Measurements from ENCODE around the gene CEP97.
"Not testable (repeated sequence)": the region's sequence is repeated elsewhere in the genome, so short reads cannot be mapped to it uniquely, and the experiment has no call there.

CEP97 gene

GRCh38 chr3:101724329-101725193 is at the start of gene CEP97:
CEP97 (plus strand) TSS chr3:101724614; CDS start chr3:101724677, 63 bp downstream.
- peak; percentile 95 for FAIRE-seq

GRCh38 chr3:101675709-101676215 is 48.7 kb upstream of the CEP97 start:
- no peak for FAIRE-seq

GRCh38 chr3:101676216-101676764 is 48.1 kb upstream of the CEP97 start:
- no peak for FAIRE-seq

- FAIRE-seq = peak; percentile 99
Observed at GRCh38 chr3:101676765-101677435, 47.5 kb upstream of the CEP97 start, which contains the start of gene ZBTB11. ZBTB11 (minus strand) TSS chr3:101677132; CDS start chr3:101676914, 218 bp downstream.

- no peak for FAIRE-seq
Observed at GRCh38 chr3:101677436-101678286, 46.8 kb upstream of the CEP97 start.

- FAIRE-seq = not testable (repeated sequence)
Observed at GRCh38 chr3:101678837-101679236, 45.6 kb upstream of the CEP97 start.

- FAIRE-seq = no peak
Observed at GRCh38 chr3:101680466-101680865, 43.9 kb upstream of the CEP97 start.

GRCh38 chr3:101685050-101685400 is 39.4 kb upstream of the CEP97 start:
- no peak for FAIRE-seq

GRCh38 chr3:101685870-101686307 is 38.5 kb upstream of the CEP97 start:
- FAIRE-seq = no peak

- FAIRE-seq = no peak
Observed at GRCh38 chr3:101687142-101687931, 37.1 kb upstream of the CEP97 start.

- no peak for FAIRE-seq
Observed at GRCh38 chr3:101689286-101689685, 35.1 kb upstream of the CEP97 start.

GRCh38 chr3:101690972-101691371 is 33.4 kb upstream of the CEP97 start:
- no peak for FAIRE-seq

GRCh38 chr3:101691685-101692671 is 32.4 kb upstream of the CEP97 start:
- not testable (repeated sequence) for FAIRE-seq

- FAIRE-seq = not testable (repeated sequence)
Observed at GRCh38 chr3:101693540-101693939, 30.9 kb upstream of the CEP97 start.

GRCh38 chr3:101694836-101695235 is 29.6 kb upstream of the CEP97 start:
- FAIRE-seq = not testable (repeated sequence)

GRCh38 chr3:101695779-101696372 is 28.5 kb upstream of the CEP97 start:
- peak; percentile 44 for FAIRE-seq

- no peak for FAIRE-seq
Observed at GRCh38 chr3:101701696-101702634, 22.4 kb upstream of the CEP97 start.

- FAIRE-seq = no peak
Observed at GRCh38 chr3:101702726-101703125, 21.7 kb upstream of the CEP97 start.

- no peak for FAIRE-seq
Observed at GRCh38 chr3:101703169-101703568, 21.2 kb upstream of the CEP97 start.
